HT-29 (cell line): ENCODE results near the gene LRP4. TPM values are rescaled to one million over a fixed set of nuclear protein-coding genes. Genes with fewer than 3 reads are reported as not detected.
A peak's percentile ranks its signal among the peaks of the same experiment; 100 is the strongest.

Experiments
- DNase-seq: peaks from one replicate; pipeline ENCODE4 v3.0.0-alpha.2; 2015; ENCODE audit warnings: low spot score
- total RNA-seq: library from RNA; depleted of rRNA; stranded (reverse); fragments of >200 nt; shearing (Covaris generic); gene quantifications from 2 replicates; pipeline ENCODE4 v1.2.3, GENCODE V29; 2014; rRNA removed

Gene LRP4
- total RNA-seq, 1 experiment from 2014 or later, result 0.15 TPM

- DNase-seq, result peak; percentile 96
Observed at GRCh38 chr11:46845740-46846509, 72.4 kb downstream of the LRP4 start, which contains the start of gene CKAP5. Gene CKAP5 (minus strand): TSS chr11:46846280. CDS start chr11:46821231, 25,049 bp downstream.

DNA sequence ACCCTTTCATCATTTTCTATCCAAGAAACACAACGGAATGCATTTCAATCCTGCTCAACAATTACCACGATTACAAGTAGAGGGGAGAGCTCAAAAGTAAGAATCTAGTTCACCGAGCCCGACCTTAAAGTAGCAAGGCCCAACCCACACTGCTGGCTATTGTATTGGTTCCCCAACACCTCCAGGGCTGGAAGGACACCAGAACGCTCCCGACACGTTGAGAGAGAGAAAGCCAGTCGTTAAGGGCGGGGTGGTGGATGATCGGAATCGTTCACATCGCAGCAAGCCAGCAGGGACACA, 73.0 kb downstream of the LRP4 start:
- DNase-seq, result no peak

GRCh38 chr11:46840116-46840515, 78.2 kb downstream of the LRP4 start:
- DNase-seq, result no peak

GRCh38 chr11:46838501-46838900, 79.8 kb downstream of the LRP4 start:
- DNase-seq, result no peak

DNA sequence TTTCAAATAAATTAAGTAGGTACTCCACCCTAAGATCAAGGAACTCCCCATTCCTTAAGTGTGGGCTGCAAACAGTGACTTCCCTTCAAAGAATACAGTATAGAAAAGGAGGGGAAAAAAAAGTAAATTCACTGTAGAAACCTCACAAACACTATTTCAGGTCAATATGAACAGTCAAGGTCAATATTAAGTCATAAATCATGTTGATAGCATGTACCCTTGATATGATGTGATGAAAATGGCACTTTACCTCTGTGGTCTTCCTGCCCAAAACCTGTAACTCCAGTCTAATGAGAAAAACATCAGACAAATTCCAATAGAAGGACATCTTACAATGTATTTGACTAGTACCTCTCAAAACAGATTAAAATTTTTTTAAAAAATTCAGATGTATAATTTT, 80.5 kb downstream of the LRP4 start:
- no peak for DNase-seq

DNA sequence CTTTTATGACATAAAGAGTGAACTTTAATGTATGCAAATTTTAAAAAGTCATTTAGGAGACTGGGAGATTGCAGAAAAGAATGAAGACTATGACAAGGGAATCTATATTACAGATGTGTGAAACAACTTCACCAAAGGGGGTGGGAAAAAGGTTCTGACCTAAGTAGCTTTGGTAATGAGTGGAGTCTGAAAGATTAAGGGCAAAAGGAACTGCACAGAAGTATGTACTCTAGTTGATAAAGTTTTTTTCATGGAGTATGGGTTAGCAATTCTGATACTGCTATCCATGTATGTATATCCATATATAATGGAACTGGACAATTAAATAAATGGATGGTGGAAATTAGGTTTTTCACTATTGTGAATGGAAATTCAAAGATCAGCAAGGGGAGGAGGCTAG, 81.5 kb downstream of the LRP4 start:
- no peak for DNase-seq

- no peak for DNase-seq
Observed at GRCh38 chr11:46836431-46836830, 81.9 kb downstream of the LRP4 start.

- DNase-seq, result no peak
Observed at GRCh38 chr11:46835897-46836296, 82.5 kb downstream of the LRP4 start.

DNA sequence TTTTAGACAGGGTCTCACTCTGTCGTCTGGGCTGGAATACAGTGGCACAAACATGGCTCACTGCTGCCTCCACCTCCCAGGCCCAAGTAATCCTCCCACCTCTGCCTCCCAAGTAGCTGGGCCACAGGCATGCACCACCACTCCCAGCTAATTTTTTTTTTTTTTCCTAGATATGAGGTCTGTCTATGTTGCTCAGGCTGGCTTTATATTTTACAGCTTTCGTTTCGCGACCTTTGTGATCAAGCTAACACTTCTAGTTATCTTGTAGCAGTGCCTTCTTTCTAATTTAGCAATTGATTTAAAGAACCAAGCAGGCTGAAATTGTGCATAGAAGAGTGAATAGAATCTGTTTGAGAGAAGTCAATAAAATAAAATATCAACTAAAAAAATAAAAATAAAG, 83.5 kb downstream of the LRP4 start:
- no peak for DNase-seq

- DNase-seq, result no peak
Observed at GRCh38 chr11:46832511-46833214, 85.7 kb downstream of the LRP4 start.

DNA sequence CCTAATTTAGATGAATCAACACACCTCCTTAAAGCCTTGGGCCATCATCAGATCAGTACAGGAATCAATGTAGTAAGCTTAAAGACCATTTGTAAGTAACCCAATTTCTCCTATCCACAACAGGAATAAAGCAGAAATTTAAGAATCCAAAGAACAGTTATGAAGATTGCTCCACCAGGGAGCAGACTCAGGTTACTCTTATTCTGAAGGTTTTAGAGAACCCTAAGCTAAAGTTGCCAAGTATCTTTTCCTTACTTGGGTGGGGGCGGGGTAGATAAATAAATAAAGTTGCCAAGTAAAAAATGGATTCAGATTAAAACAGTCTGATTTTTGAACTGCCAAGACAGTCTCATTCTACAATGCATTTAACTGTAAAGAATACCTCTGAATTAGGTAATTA, 90.4 kb downstream of the LRP4 start:
- no peak for DNase-seq

DNA sequence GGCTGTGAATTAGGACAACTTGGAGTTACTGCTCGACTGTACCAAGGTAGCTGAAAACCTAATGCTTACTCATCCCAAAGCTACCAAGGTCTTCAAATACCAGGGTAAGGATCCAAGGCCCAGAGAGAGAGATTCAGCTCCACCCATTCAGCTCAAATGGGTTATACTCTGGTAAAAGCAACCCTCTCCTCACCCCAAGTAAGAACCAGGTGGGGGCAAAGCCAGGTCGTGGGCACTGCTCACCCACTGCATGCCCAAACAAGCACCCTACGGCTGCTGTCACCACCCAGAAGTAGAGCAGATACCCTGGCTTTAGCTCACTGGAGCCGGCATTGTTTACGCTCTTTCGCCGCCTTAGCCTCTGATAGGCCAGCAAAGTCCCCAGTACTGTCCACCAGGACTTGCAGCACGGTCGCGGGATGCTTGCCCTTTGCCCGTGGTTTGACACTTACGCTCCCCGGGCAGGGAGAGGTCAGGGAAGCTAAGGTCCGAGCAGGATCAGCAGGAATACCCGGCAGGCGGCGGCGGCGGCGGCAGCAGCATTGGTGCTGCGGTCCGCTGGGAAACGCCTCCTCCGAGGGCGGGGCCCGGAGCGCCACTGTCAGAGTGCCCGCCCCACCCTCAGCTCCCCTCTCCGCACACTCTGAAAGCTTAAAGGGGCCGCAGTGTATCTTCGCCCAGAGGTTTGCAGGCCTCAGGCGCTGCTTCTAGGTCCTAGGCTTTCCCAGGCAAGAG, 91.9 kb downstream of the LRP4 start:
- DNase-seq, result peak; percentile 86

DNA sequence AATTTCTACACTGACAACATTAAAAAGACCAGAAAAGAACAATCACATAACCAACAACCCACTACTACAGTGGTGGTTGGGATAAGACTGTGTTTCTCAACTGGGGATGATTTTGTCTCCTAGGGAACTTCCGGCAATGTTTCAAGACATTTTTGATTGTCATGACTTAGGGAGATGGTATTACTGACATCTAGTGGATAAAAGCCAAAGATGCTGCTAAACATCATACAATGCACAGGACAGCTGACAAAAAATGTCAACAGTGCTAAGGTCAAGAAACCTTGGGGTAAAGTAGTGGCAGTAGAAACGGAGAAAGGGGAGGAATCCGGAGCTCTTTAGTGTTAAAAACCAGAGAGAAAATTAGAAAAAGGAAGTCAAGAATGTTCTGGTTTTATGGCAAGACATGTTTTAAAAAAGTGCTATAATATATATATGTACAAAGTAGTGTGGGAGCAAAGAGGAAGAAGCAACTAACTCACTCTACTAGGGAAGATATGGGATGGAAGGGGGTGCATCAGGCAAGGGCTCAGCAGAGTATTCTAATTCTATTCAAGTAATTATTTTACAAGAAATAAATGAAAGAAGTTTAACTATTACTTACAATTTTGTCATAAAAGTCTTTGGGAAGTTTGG, 109.4 kb downstream of the LRP4 start:
- peak; percentile 68 for DNase-seq

Other genes starting within 250 kb of the LRP4 start
- gene ARHGAP1, start 217.9 kb downstream of the LRP4 start, total RNA-seq, result 28.7 and 29.3 TPM in 2 replicates
- gene ZNF408, start 217.5 kb downstream of the LRP4 start, total RNA-seq, result 15.8 and 17.5 TPM in 2 replicates
- 0.38 and 1.7 TPM in 2 replicates for gene F2, start 199.3 kb downstream of the LRP4 start, total RNA-seq
- 62.7 and 76.0 TPM in 2 replicates for gene CKAP5, start 72.3 kb downstream of the LRP4 start, total RNA-seq
- gene CSTPP1, start 18.2 kb upstream of the LRP4 start, total RNA-seq, result 45.7 and 61.6 TPM in 2 replicates